HG03066 (cell line): ENCODE data around the gene PCDHA13.
"Not testable (repeated sequence)": the region's sequence is repeated elsewhere in the genome, so short reads cannot be mapped to it uniquely, and the experiment has no call there.

Source experiments
- ATAC-seq: cut with Tn5 transposase; IDR thresholded peaks from one replicate; pipeline ENCODE4 v1.9.1; 2021; ENCODE audit warnings: low read depth; ENCODE audit not compliant: unreplicated experiment

PCDHA13 gene

DNA sequence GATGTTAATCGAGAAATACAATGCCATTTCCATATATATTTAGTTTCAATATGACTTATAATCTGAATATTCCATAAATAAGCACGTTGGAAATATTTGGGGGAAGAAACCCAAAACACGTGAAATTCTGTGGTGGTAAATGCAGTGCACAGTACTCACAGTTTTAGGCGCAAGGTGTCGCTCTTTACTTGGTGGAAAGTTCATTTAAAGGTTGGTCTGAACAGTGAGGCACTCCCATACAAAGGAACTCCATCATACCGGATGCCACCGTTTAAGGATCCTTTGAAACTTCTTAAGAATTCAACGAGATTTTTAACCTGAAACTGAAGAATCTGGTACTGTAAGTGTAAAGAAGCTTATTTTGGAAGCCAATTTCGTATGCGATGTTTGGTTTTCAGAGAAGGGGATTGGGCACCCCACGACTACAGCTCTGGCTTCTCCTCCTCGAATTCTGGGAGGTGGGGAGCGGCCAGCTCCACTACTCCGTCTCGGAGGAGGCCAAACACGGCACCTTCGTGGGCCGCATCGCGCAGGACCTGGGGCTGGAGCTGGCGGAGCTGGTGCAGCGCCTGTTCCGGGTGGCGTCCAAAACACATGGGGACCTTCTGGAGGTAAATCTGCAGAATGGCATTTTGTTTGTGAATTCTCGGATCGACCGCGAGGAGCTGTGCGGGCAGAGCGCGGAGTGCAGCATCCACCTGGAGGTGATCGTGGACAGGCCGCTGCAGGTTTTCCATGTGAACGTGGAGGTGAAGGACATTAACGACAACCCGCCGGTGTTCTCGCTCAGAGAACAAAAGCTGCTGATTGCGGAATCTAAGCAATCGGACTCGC lies 13.0 kb upstream of the PCDHA13 start, which contains the start of gene PCDHA11:
PCDHA11 (plus strand) TSS at position 237 of the 834 bp plus-strand sequence; CDS start at position 384, 147 bp downstream.
- no peak for ATAC-seq

DNA sequence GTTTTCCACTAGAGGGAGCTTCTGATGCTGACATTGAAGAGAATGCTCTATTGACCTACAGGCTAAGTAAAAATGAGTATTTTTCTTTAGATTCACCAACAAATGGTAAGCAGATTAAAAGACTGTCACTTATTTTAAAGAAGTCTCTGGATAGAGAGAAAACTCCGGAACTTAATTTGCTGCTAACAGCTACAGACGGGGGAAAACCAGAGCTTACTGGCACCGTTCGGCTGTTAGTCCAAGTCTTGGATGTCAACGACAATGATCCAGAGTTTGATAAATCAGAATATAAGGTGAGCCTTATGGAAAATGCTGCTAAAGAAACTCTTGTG lies 12.4 kb upstream of the PCDHA13 start:
- no peak for ATAC-seq

- no peak for ATAC-seq
Observed at GRCh38 chr5:140870221-140871201, 11.4 kb upstream of the PCDHA13 start.

DNA sequence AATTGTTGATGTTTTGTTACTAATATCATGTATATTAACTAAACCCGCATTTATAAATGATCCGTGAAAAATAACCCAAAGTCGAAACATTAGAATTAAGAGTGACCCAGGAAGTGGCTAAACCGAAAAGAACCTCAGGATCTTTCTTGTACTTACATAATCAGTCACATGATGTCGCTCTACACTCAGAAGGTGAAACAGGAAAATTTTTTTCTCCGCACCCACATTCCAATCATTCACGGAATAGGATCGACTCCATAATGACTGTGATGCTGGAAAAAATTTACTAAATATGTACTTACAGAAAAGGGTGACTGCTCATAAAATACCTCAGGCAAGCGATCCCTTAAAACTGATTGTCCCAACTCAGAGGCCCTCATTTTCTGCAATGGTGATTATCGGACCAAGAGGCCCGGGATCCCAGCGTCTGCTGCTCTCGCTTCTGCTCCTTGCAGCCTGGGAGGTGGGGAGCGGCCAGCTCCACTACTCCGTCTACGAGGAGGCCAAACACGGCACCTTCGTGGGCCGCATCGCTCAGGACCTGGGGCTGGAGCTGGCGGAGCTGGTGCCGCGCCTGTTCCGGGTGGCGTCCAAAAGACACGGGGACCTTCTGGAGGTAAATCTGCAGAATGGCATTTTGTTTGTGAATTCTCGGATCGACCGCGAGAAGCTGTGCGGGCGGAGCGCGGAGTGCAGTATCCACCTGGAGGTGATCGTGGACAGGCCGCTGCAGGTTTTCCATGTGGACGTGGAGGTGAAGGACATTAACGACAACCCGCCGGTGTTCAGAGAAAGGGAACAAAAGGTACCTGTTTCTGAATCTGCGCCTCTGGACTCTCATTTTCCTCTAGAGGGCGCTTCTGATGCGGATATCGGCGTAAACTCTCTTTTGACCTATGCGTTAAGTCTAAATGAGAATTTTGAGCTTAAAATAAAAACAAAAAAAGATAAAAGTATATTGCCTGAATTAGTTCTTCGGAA lies 6.5 kb upstream of the PCDHA13 start, which contains the start of gene PCDHA12:
PCDHA12 (plus strand) TSS at position 224 of the 981 bp plus-strand sequence; CDS start at position 389, 165 bp downstream.
- ATAC-seq: no peak

- not testable (repeated sequence) for ATAC-seq
Observed at GRCh38 chr5:140876541-140877261, 5.2 kb upstream of the PCDHA13 start.

GRCh38 chr5:140877262-140877581 lies 4.7 kb upstream of the PCDHA13 start:
- ATAC-seq: no peak

- ATAC-seq: no peak
Observed at GRCh38 chr5:140882591-140882899, 621 bp downstream of the PCDHA13 start.

- ATAC-seq: no peak
Observed at GRCh38 chr5:140883373-140883772, 1.4 kb downstream of the PCDHA13 start.

GRCh38 chr5:140883927-140884697 lies 2.2 kb downstream of the PCDHA13 start:
- ATAC-seq: no peak

DNA sequence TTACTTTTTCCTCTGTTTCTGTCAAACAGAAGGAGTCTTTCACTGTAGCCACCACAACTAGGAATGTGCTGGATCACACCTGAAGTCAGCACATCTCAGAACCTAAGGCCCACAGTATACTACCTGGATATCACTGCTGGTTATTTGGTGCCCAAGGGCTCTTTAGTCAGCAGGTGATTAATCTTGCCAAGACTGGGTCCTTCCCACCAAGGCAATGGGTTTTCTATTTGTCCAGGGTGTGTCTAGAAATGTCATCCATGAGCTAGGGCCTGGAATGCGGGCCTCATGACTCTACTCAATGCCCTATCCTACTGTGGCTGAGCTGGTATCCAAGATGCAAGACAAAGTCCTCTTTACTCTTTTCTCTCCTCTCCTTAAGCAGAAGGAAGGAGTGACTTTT lies 34.4 kb downstream of the PCDHA13 start:
- ATAC-seq: no peak

- ATAC-seq: no peak
Observed at GRCh38 chr5:140923601-140924000, 41.7 kb downstream of the PCDHA13 start.

GRCh38 chr5:140925806-140926442 lies 44.0 kb downstream of the PCDHA13 start, which contains the start of gene PCDHAC1:
Gene PCDHAC1, plus strand, starts transcription at chr5:140926299. Its CDS starts 594 bp downstream, at chr5:140926893.
- no peak for ATAC-seq

- no peak for ATAC-seq
Observed at GRCh38 chr5:140926443-140927227, 44.7 kb downstream of the PCDHA13 start.

DNA sequence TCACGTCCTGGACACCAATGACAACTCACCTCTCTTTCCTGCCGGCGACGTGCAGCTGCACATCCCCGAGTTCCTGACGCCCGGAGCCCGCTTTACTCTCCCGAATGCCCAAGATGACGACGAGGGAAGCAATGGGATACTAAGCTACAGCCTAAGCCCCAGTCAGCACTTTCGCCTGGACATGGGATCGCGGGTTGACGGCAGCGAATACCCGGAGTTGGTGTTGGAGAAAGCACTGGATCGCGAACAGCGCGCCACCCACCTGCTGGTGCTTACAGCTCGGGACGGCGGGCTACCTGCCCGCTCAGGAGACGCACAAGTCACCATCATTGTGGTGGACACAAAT lies 45.3 kb downstream of the PCDHA13 start:
- ATAC-seq: no peak
